ENCODE data around the gene ERCC6L2. TPM values are rescaled to one million over a fixed set of nuclear protein-coding genes. Genes with fewer than 3 reads are reported as not detected.

Gene ERCC6L2
- total RNA-seq, 3 donors from 2014 or later, result 69.9 to 100.0 (median 71.4) TPM

DNA sequence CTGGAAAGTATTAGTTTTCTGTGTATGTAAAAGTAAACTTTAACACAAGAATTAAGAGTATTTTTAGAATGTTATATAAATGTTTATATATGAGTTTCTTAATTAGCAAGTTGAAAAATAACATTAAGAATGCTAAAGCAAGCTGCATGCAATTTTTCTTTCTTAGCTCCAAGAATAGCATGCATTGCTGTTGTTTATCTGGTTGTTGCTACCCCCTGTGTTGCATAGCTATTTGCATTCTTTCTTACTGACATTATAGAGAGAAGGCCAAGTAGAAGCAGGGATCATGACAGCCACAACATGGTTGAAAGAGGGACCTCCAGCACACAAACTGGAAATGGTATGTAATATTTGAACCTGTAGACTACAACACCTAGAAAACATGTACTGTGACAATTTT, 94.8 kb downstream of the ERCC6L2 start:
- H3K9me3 ChIP-seq, result no peaks in the 10 kb centered on the region
- H3K27me3 ChIP-seq, result no peaks in the 10 kb centered on the region
- H3K4me1 ChIP-seq, result no peaks in the 10 kb centered on the region
- peaks cover 5% of the 10 kb centered on the region for H3K36me3 ChIP-seq
- H3K4me3 ChIP-seq, result no peak overlapping the region
- intact Hi-C loops (cut with DNase I; ENCODE audit: low total_unique reads), result no loop called here
- no peak for DNase-seq (ENCODE audit: low spot score in 2 of 2)
- no peak for TF ChIP-seq POLR2AphosphoS5 (IDR thresholded peaks at IDR 0.05)
- no peak for TF ChIP-seq CTCF (IDR thresholded peaks at IDR 0.05)
- TF ChIP-seq POLR2A (IDR thresholded peaks at IDR 0.05), result no peak
- no peak overlapping the region for H3K27ac ChIP-seq

- Histone ChIP-seq H3K4me1 (no peaks in the 10 kb centered on the region), H3K9me3 (no peaks in the 10 kb centered on the region), H3K36me3 (peaks cover 5% of the 10 kb centered on the region), H3K27me3 (no peaks in the 10 kb centered on the region), H3K4me3 (no peak overlapping the region), H3K27ac (no peak overlapping the region)
- intact Hi-C loops (cut with DNase I; ENCODE audit: low total_unique reads), result no loop called here
- TF ChIP-seq CTCF (IDR thresholded peaks at IDR 0.05) (no peak), POLR2AphosphoS5 (IDR thresholded peaks at IDR 0.05) (no peak), POLR2A (IDR thresholded peaks at IDR 0.05) (no peak)
- no peak for DNase-seq (ENCODE audit: low spot score in 2 of 2)
Observed at GRCh38 chr9:95971815-95972214, 96.3 kb downstream of the ERCC6L2 start.

DNA sequence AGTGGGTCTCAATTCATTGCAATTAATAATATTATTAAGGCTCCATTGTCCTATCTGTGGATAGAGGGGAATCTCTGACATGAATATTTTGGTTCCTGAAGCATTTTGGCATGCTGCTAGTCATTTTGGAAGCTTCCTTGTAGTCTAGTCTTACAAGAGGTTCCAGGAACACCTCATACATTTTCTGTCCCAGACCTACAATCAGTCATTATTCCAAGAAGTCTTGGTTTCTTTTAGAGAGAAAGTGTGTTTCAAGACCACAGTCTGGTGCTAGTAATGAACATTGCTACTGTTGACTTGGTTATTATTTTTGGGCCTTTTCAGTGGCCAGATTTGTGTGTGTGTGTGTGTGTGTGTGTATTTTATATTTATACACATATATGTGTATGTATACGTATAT, 98.9 kb downstream of the ERCC6L2 start:
- TF ChIP-seq CTCF (IDR thresholded peaks at IDR 0.05) (no peak), POLR2A (IDR thresholded peaks at IDR 0.05) (no peak), POLR2AphosphoS5 (IDR thresholded peaks at IDR 0.05) (no peak)
- H3K27me3 ChIP-seq, result no peaks in the 10 kb centered on the region
- peaks cover 10% of the 10 kb centered on the region for H3K36me3 ChIP-seq
- H3K27ac ChIP-seq, result no peak overlapping the region
- DNase-seq (ENCODE audit: low spot score in 2 of 2), result no peak
- H3K4me1 ChIP-seq, result no peaks in the 10 kb centered on the region
- H3K4me3 ChIP-seq, result no peak overlapping the region
- intact Hi-C loops (cut with DNase I; ENCODE audit: low total_unique reads), result no loop called here
- no peaks in the 10 kb centered on the region for H3K9me3 ChIP-seq

DNA sequence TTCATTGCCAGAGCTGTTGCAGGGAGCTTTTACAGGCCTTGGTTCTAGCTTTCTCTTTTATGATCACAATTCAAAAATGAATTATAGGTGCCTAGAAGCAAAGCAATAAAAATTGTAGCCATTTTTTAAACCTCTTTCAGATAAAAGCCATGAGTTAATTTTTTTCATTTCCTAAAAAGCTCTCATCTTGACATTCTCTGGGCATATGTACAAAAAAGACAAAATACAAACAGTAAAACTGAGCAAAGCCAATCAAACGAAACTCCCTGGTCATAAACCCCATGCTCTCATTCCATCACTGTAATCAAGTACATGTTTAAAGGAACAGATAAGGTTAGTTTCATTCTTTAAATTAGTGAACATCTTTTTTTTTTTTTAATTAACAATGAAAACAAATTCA, 101.9 kb downstream of the ERCC6L2 start:
- TF ChIP-seq POLR2A (IDR thresholded peaks at IDR 0.05) (no peak), POLR2AphosphoS5 (IDR thresholded peaks at IDR 0.05) (no peak), CTCF (IDR thresholded peaks at IDR 0.05) (no peak)
- DNase-seq (ENCODE audit: low spot score in 2 of 2), result no peak

DNA sequence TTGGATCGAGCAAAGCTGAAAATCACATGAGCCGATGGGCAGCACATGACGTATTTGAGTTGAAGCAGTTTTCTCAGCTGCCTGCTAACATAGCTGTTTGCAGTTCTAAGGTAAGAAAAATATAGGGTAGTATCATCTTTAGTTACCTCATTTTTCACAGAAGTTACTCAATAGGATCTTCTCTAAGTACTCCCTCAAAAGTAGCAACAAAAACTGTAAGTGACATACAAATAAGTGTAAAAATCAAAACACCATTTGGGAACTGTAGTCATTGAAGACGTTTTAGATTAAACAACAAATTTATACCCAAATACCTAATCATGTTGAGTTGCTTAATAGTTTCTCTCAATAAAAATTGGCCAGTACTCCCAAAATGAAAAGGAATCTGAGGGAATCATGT, 102.6 kb downstream of the ERCC6L2 start:
- intact Hi-C loops (cut with DNase I; ENCODE audit: low total_unique reads), result no loop called here
- Histone ChIP-seq H3K4me3 (no peak overlapping the region), H3K4me1 (no peaks in the 10 kb centered on the region), H3K9me3 (no peaks in the 10 kb centered on the region), H3K27me3 (no peaks in the 10 kb centered on the region), H3K36me3 (peaks cover 5% of the 10 kb centered on the region), H3K27ac (no peak overlapping the region)
- no peak for DNase-seq (ENCODE audit: low spot score in 2 of 2)
- TF ChIP-seq POLR2AphosphoS5 (IDR thresholded peaks at IDR 0.05) (no peak), CTCF (IDR thresholded peaks at IDR 0.05) (no peak), POLR2A (IDR thresholded peaks at IDR 0.05) (no peak)

More for the DNA sequence above, 101.9 kb downstream of the ERCC6L2 start:
- Histone ChIP-seq H3K4me1 (no peaks in the 10 kb centered on the region), H3K9me3 (no peaks in the 10 kb centered on the region), H3K27me3 (no peaks in the 10 kb centered on the region), H3K27ac (no peak overlapping the region), H3K4me3 (no peak overlapping the region), H3K36me3 (peaks cover 5% of the 10 kb centered on the region)
- intact Hi-C loops (cut with DNase I; ENCODE audit: low total_unique reads), result no loop called here
